Activated naive CD8-positive, alpha-beta T cell treated with anti-CD3 and anti-CD28 coated beads, Interleukin-2, amount 50 U/mL, for 24 hours (primary cell): ENCODE data around the gene SPDYE3.
A peak's percentile ranks its signal among the peaks of the same experiment; 100 is the strongest.
"Not testable (repeated sequence)": the region's sequence is repeated elsewhere in the genome, so short reads cannot be mapped to it uniquely, and the experiment has no call there.

Experiments used
- ATAC-seq: fragments of 150-1000 bp; cut with Tn5 transposase; one replicate; pipeline ENCODE4 v1.10.0; 2021
- DNase-seq: peaks from one replicate; pipeline ENCODE4 v3.0.0; 2021
- H3K27ac Mint-ChIP-seq: one replicate; pipeline ENCODE4 v1.8.0; 2021; ENCODE audit warnings: mild to moderate bottlenecking, mixed read lengths
- H3K27me3 Mint-ChIP-seq: one replicate; pipeline ENCODE4 v1.8.0; 2021; ENCODE audit warnings: mixed read lengths
- H3K36me3 Mint-ChIP-seq: one replicate; pipeline ENCODE4 v1.8.0; 2021; ENCODE audit warnings: low read depth, mixed read lengths
- H3K4me1 Mint-ChIP-seq: one replicate; pipeline ENCODE4 v1.8.0; 2021; ENCODE audit warnings: mixed read lengths
- H3K4me3 Mint-ChIP-seq: one replicate; pipeline ENCODE4 v1.8.0; 2021; ENCODE audit warnings: mild to moderate bottlenecking, moderate library complexity, mixed read lengths
- H3K9me3 Mint-ChIP-seq: one replicate; pipeline ENCODE4 v1.8.0; 2021; ENCODE audit warnings: mixed read lengths

The SPDYE3 gene

GRCh38 chr7:100324194-100324593 is 16.7 kb downstream of the SPDYE3 start:
- H3K27ac Mint-ChIP-seq, DNase-seq, H3K4me1 Mint-ChIP-seq, H3K9me3 Mint-ChIP-seq, H3K27me3 Mint-ChIP-seq, H3K4me3 Mint-ChIP-seq, ATAC-seq: not testable (repeated sequence)
- H3K36me3 Mint-ChIP-seq: peaks cover 27% of the 10 kb centered on the region

- H3K9me3 Mint-ChIP-seq, H3K27me3 Mint-ChIP-seq, DNase-seq, ATAC-seq, H3K27ac Mint-ChIP-seq, H3K4me3 Mint-ChIP-seq, H3K4me1 Mint-ChIP-seq: not testable (repeated sequence)
- H3K36me3 Mint-ChIP-seq: peaks cover 26% of the 10 kb centered on the region
Measured at GRCh38 chr7:100325671-100326070, 18.2 kb downstream of the SPDYE3 start.

GRCh38 chr7:100326914-100327313 is 19.4 kb downstream of the SPDYE3 start:
- H3K4me1 Mint-ChIP-seq, DNase-seq, H3K27ac Mint-ChIP-seq, H3K9me3 Mint-ChIP-seq, H3K27me3 Mint-ChIP-seq, ATAC-seq, H3K4me3 Mint-ChIP-seq: not testable (repeated sequence)
- peaks cover 25% of the 10 kb centered on the region for H3K36me3 Mint-ChIP-seq

- Mint-ChIP-seq H3K4me1 (peaks cover 33% of the 10 kb centered on the region), H3K4me3 (peak overlapping the region; percentile 93), H3K27ac (peak overlapping the region; percentile 96), H3K36me3 (peaks cover 25% of the 10 kb centered on the region)
- ATAC-seq (peak; percentile 96), DNase-seq (peak; percentile 87)
- H3K9me3 Mint-ChIP-seq, H3K27me3 Mint-ChIP-seq: not testable (repeated sequence)
Measured at GRCh38 chr7:100335566-100336466, 28.3 kb downstream of the SPDYE3 start.

DNA sequence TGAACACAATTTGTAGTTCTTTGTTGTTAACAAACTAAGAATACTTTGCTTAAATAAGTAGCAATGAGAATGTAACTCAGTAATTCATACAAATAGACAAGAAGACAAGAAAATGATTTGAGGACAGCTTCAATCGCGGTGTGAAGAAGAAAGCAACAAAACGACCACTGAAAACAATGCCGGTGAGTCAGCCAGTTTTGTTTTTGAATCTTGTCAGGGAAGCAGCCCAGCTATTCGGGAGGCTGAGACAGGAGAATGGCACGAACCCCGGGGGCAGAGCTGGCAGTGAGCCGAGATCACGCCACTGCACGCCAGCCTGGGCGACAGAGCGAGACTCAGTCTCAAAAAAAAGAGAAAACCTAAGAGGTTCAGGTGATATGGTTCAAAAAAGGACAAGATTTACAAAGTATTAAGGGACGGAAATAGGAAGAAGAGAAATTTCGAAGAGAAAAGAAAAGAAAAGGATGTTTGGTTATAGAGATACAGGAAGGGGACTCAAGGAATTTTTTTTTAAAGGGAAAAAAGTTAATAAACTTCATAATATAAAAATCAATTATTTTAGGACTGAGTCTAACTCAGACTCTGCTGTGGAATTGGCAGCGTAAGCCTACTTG is 30.7 kb downstream of the SPDYE3 start:
- Mint-ChIP-seq H3K4me3 (peak overlapping the region; percentile 78), H3K27ac (peak overlapping the region; percentile 76), H3K4me1 (peaks cover 48% of the 10 kb centered on the region), H3K36me3 (peaks cover 38% of the 10 kb centered on the region)
- not testable (repeated sequence) for H3K27me3 Mint-ChIP-seq, DNase-seq, ATAC-seq, H3K9me3 Mint-ChIP-seq

GRCh38 chr7:100341286-100341685 is 33.8 kb downstream of the SPDYE3 start:
- Mint-ChIP-seq H3K4me1 (peaks cover 62% of the 10 kb centered on the region), H3K36me3 (peaks cover 47% of the 10 kb centered on the region)
- H3K27me3 Mint-ChIP-seq, H3K27ac Mint-ChIP-seq, H3K4me3 Mint-ChIP-seq, H3K9me3 Mint-ChIP-seq, DNase-seq, ATAC-seq: not testable (repeated sequence)

GRCh38 chr7:100342765-100343164 is 35.3 kb downstream of the SPDYE3 start:
- Mint-ChIP-seq H3K27me3 (no peaks in the 10 kb centered on the region), H3K4me1 (peaks cover 56% of the 10 kb centered on the region), H3K27ac (peak overlapping the region; percentile 59), H3K36me3 (peaks cover 59% of the 10 kb centered on the region), H3K4me3 (no peak overlapping the region), H3K9me3 (no peaks in the 10 kb centered on the region)
- DNase-seq: no peak
- ATAC-seq: no peak

GRCh38 chr7:100344124-100344559 is 36.6 kb downstream of the SPDYE3 start:
- H3K9me3 Mint-ChIP-seq, DNase-seq, ATAC-seq, H3K27me3 Mint-ChIP-seq: not testable (repeated sequence)
- peak overlapping the region; percentile 89 for H3K27ac Mint-ChIP-seq
- H3K4me1 Mint-ChIP-seq: peaks cover 43% of the 10 kb centered on the region
- peaks cover 56% of the 10 kb centered on the region for H3K36me3 Mint-ChIP-seq
- H3K4me3 Mint-ChIP-seq: peak overlapping the region; percentile 57

DNA sequence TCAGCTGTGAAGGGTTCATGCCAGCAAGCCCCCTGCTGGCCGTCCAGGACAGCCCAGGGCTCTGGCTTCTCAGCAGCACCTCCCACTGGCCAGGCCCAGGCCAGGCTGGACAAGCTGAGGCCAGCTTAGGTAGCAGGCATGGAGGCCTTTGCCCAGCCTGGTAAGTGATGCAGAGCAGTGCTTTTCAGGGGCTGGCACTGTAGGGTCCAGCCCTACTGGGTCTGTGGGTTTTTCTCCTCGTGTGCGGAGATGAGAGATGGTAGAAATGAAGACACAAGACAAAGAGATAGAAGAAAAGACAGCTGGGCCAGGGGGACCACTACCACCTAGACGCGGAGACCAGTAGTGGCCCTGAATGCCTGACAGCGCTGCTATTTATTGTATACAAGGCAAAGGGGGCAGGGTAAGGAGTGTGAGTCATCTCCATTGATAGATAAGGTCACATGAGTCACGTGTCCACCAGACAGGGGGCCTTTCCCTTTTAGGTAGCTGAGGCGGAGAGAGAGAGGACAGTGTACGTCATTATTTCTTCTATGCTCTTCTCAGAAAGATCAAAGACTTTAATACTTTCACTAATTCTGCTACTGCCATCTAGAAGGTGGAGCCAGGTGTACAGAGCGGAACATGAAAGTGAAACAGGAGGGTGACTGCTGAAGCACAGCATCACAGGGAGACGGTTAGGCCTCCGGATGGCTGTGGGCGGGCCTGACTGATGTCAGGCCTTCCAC is 37.2 kb downstream of the SPDYE3 start:
- Mint-ChIP-seq H3K4me1 (peaks cover 42% of the 10 kb centered on the region), H3K4me3 (peak overlapping the region; percentile 57), H3K36me3 (peaks cover 57% of the 10 kb centered on the region), H3K27ac (peak overlapping the region; percentile 89)
- DNase-seq (peak; percentile 72), ATAC-seq (peak; percentile 94)
- not testable (repeated sequence) for H3K27me3 Mint-ChIP-seq, H3K9me3 Mint-ChIP-seq

DNA sequence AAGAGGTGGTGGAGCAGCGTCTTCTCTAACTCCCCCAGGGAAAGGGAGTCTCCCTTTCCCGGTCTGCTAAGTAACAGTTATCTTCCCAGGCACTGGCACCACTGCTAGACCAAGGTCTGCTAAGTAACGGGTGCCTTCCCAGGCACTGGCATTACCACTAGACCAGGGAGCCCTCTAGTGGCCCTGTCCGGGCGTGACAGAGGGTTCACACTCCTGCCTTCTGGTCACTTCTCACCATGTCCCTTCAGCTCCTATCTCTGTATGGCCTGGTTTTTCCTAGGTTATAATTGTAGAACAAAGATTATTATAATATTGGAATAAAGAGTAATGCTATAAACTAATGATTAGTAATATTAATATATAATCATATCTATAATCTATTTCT is 37.8 kb downstream of the SPDYE3 start:
- H3K4me3 Mint-ChIP-seq, H3K9me3 Mint-ChIP-seq, H3K27me3 Mint-ChIP-seq: not testable (repeated sequence)
- Mint-ChIP-seq H3K4me1 (peaks cover 45% of the 10 kb centered on the region), H3K36me3 (peaks cover 58% of the 10 kb centered on the region), H3K27ac (peak overlapping the region; percentile 89)
- ATAC-seq: peak; percentile 41
- peak; percentile 58 for DNase-seq

- Mint-ChIP-seq H3K27ac (peak overlapping the region; percentile 47), H3K4me1 (peaks cover 51% of the 10 kb centered on the region), H3K36me3 (peaks cover 59% of the 10 kb centered on the region), H3K9me3 (no peaks in the 10 kb centered on the region), H3K27me3 (no peaks in the 10 kb centered on the region), H3K4me3 (no peak overlapping the region)
- DNase-seq (no peak), ATAC-seq (no peak)
Measured at GRCh38 chr7:100346921-100347320, 39.4 kb downstream of the SPDYE3 start.

DNA sequence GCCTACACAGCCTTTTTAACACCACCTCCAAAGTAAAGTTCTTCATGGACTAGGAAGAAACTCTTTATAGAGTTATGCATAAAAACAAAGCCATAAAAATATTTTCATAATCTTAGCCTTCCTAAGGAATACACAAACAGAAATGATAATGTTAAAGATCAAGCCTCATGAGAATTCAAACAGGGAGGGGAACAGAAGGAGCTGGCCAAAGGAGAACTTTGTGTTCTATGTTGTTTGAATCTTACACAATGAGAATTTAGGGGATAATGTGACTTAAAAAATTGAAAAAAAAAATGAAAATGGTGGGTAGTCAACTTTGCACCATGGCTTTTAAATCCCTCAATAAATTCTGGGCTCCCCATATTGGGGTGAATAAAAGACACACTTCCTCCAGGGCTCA is 41.3 kb downstream of the SPDYE3 start:
- DNase-seq (no peak), ATAC-seq (no peak)
- Mint-ChIP-seq H3K27ac (no peak overlapping the region), H3K4me3 (no peak overlapping the region), H3K27me3 (no peaks in the 10 kb centered on the region), H3K9me3 (no peaks in the 10 kb centered on the region), H3K36me3 (peaks cover 55% of the 10 kb centered on the region), H3K4me1 (peaks cover 50% of the 10 kb centered on the region)

- H3K36me3 Mint-ChIP-seq: peaks cover 53% of the 10 kb centered on the region
- DNase-seq (no peak), ATAC-seq (no peak)
- no peak overlapping the region for H3K4me3 Mint-ChIP-seq
- H3K27me3 Mint-ChIP-seq: no peaks in the 10 kb centered on the region
- H3K4me1 Mint-ChIP-seq: peaks cover 41% of the 10 kb centered on the region
- no peaks in the 10 kb centered on the region for H3K9me3 Mint-ChIP-seq
- no peak overlapping the region for H3K27ac Mint-ChIP-seq
Measured at GRCh38 chr7:100349757-100350156, 42.3 kb downstream of the SPDYE3 start.

- H3K36me3 Mint-ChIP-seq: peaks cover 48% of the 10 kb centered on the region
- ATAC-seq (peak; percentile 11), DNase-seq (no peak)
- H3K4me1 Mint-ChIP-seq: peaks cover 32% of the 10 kb centered on the region
- peak overlapping the region; percentile 24 for H3K4me3 Mint-ChIP-seq
- H3K9me3 Mint-ChIP-seq: no peaks in the 10 kb centered on the region
- no peaks in the 10 kb centered on the region for H3K27me3 Mint-ChIP-seq
- peak overlapping the region; percentile 60 for H3K27ac Mint-ChIP-seq
Measured at GRCh38 chr7:100351657-100352058, 44.2 kb downstream of the SPDYE3 start.
